Measurements from ENCODE around the gene ZAP70. TPM values are rescaled to one million over a fixed set of nuclear protein-coding genes. Genes with fewer than 3 reads are reported as not detected.

Gene ZAP70
- total and polyA plus RNA-seq, 8 donors: 1.1 to 78.2 (median 4.1) TPM

DNA sequence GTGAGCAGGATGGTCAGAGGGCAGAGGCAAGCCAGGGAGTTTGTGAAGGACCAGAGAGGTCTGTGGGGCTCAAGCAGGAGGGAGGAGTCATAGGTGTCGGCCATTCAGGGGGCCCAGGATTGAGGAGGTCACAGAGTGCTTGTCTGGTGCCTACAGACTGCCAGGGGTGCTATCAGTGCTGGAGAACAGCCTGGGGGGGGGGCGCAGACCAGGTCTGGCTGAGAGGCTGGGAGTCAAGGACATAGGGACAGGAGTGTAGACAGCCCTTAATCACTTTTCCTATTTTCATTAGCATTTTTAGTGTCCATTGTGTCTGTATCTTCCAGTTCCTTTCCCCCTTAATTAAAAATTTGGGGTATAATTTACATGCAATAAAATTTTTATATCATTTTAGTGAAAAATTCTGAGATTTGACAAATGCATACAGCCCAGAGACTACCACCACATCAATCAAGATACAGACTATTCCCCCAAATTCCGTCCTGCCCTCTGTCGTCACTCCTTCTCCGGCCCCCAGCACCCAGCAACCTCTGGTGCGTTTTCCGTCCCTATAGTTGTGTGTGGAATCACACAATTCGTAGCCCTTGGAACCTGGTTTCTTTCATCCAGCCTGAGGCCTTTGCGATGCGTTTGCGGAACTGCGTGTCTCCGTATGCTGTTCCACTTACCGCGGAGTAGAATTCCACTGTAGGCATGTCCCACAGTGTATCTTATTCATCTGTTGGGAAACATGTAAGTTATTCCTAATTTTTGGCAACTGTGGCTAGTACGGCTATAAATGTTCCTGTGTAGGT lies 6.2 kb downstream of the ZAP70 start:
- WGBS, 5 donors: 93 to 96% (median 94%) methylated on average over 16 of the region's 16 CpGs

DNA sequence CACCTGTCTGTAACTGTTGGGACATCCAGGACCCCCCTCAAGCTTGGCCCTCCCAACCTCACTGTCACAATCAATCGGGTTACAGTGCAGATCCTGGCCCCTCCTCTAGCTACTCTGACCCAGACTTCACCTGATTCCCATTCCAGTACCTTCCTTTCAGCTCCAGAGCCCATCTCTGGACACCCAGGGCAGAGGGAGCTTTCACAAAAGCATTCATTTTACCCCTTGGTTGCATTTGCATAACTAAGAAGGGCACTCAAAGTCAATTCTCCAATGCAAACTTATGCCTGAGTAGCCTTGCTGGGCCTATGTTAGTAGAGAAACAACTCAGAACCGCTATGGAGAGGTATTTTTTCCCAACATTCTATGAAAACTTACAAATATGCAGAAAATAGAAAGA lies 7.4 kb downstream of the ZAP70 start:
- Histone ChIP-seq H3K36me3 (no peaks in the 10 kb centered on the region), H3K9me3 (no peaks in the 10 kb centered on the region), H3K4me3 (no peak overlapping the region), H3K4me1 (no peaks in the 10 kb centered on the region), H3K27ac (no peak overlapping the region), H3K27me3 (peaks cover 0 to 13% (median 0%) of the 10 kb centered on the region in 3 donors)
- WGBS, 5 donors: 61 to 80% (median 71%) methylated on average over 2 of the region's 2 CpGs
- no peak for DNase-seq
- TF ChIP-seq EP300 (IDR thresholded peaks at IDR 0.05): no peak
- TF ChIP-seq, protein P1, sequence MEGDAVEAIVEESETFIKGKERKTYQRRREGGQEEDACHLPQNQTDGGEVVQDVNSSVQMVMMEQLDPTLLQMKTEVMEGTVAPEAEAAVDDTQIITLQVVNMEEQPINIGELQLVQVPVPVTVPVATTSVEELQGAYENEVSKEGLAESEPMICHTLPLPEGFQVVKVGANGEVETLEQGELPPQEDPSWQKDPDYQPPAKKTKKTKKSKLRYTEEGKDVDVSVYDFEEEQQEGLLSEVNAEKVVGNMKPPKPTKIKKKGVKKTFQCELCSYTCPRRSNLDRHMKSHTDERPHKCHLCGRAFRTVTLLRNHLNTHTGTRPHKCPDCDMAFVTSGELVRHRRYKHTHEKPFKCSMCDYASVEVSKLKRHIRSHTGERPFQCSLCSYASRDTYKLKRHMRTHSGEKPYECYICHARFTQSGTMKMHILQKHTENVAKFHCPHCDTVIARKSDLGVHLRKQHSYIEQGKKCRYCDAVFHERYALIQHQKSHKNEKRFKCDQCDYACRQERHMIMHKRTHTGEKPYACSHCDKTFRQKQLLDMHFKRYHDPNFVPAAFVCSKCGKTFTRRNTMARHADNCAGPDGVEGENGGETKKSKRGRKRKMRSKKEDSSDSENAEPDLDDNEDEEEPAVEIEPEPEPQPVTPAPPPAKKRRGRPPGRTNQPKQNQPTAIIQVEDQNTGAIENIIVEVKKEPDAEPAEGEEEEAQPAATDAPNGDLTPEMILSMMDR (IDR thresholded peaks at IDR 0.05): no peak
- no peak for TF ChIP-seq POLR2AphosphoS5 (IDR thresholded peaks at IDR 0.05)
- no peak for TF ChIP-seq POLR2A (IDR thresholded peaks at IDR 0.05)
- intact Hi-C loops (cut with DNase I; ENCODE audit: low total_unique reads): no loop called here

More for the DNA sequence above, 6.2 kb downstream of the ZAP70 start:
- H3K36me3 ChIP-seq: no peaks in the 10 kb centered on the region
- no peaks in the 10 kb centered on the region for H3K4me1 ChIP-seq
- intact Hi-C loops (cut with DNase I; ENCODE audit: low total_unique reads): no loop called here
- TF ChIP-seq POLR2A (IDR thresholded peaks at IDR 0.05): no peak
- no peak for TF ChIP-seq POLR2AphosphoS5 (IDR thresholded peaks at IDR 0.05)
- TF ChIP-seq, protein P1 (IDR thresholded peaks at IDR 0.05): no peak
- no peak for TF ChIP-seq EP300 (IDR thresholded peaks at IDR 0.05)
- peaks cover 0 to 10% (median 0%) of the 10 kb centered on the region in 3 donors for H3K27me3 ChIP-seq
- no peaks in the 10 kb centered on the region for H3K9me3 ChIP-seq
- peak overlapping the region in 1 of 5 donors; percentile 1 for H3K27ac ChIP-seq
- no peak overlapping the region for H3K4me3 ChIP-seq
- DNase-seq: no peak

DNA sequence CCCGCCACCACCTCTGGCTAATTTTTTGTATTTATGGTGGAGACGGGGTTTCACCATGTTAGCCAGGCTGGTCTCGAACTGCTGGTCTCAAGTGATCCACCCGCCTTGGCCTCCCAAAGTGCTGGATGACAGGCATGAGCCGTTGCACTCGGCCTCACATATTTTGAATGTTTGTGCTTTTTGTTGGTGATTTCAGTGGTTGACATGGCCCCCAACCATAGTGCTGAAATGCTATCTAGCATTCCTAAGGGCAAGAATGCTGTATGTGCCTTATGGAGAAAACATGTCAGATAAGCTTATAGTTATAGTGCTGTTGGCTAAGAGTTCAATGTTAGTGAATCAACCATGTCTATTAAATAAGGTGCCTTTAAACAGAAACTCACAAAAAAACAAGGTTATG lies 8.9 kb downstream of the ZAP70 start:
- WGBS, 5 donors: 91 to 96% (median 95%) methylated on average over 6 of the region's 6 CpGs
- no peaks in the 10 kb centered on the region for H3K4me1 ChIP-seq
- intact Hi-C loops (cut with DNase I; ENCODE audit: low total_unique reads): no loop called here
- H3K36me3 ChIP-seq: no peaks in the 10 kb centered on the region
- H3K27ac ChIP-seq: no peak overlapping the region
- DNase-seq: no peak
- H3K9me3 ChIP-seq: no peaks in the 10 kb centered on the region
- no peak overlapping the region for H3K4me3 ChIP-seq
- H3K27me3 ChIP-seq: peaks cover 0 to 13% (median 0%) of the 10 kb centered on the region in 3 donors
- no peak for TF ChIP-seq EP300 (IDR thresholded peaks at IDR 0.05)
- TF ChIP-seq, protein P1 (IDR thresholded peaks at IDR 0.05): no peak
- TF ChIP-seq POLR2AphosphoS5 (IDR thresholded peaks at IDR 0.05): no peak
- no peak for TF ChIP-seq POLR2A (IDR thresholded peaks at IDR 0.05)

- Histone ChIP-seq H3K27ac (no peak overlapping the region), H3K4me1 (peaks cover 0 to 8% (median 3%) of the 10 kb centered on the region in 4 donors), H3K36me3 (no peaks in the 10 kb centered on the region), H3K27me3 (peaks cover 0 to 13% (median 0%) of the 10 kb centered on the region in 3 donors), H3K9me3 (no peaks in the 10 kb centered on the region), H3K4me3 (no peak overlapping the region)
- 80 to 89% (median 82%) methylated on average over 36 to 37 of the region's 37 CpGs for WGBS, 5 donors
- intact Hi-C loops (cut with DNase I; ENCODE audit: low total_unique reads): no loop called here
- TF ChIP-seq EP300 (IDR thresholded peaks at IDR 0.05): no peak
- TF ChIP-seq, protein P1 (IDR thresholded peaks at IDR 0.05): no peak
- TF ChIP-seq POLR2AphosphoS5 (IDR thresholded peaks at IDR 0.05): no peak
- TF ChIP-seq POLR2A (IDR thresholded peaks at IDR 0.05): no peak
- no peak for DNase-seq
Observed at GRCh38 chr2:97723156-97724072, 10.0 kb downstream of the ZAP70 start.
